Right renal cortex interstitium (tissue), 3 donors: Measurements from ENCODE around the gene AGPAT3. TPM values are rescaled to one million over a fixed set of nuclear protein-coding genes. Genes with fewer than 3 reads are reported as not detected.

Experiments used
- DNase-seq, 3 donors: peaks; one replicate each; pipeline ENCODE4 v3.0.0-alpha.2; 2013; ENCODE audit warnings: low read depth in 3 of 3, low spot score in 2 of 3
- polyA plus RNA-seq, 3 donors: library from polyadenylated mRNA; unstranded; fragments of 120-200 nt; gene quantifications; one replicate each; pipeline ENCODE4 v1.2.1, GENCODE V29; 2013; ENCODE audit not compliant: insufficient read length in 3 of 3

Gene AGPAT3
- polyA plus RNA-seq, 3 donors = 45.5 to 61.4 (median 52.8) TPM

- no peak for DNase-seq
Observed at GRCh38 chr21:43921571-43921978, 56.6 kb downstream of the AGPAT3 start.

DNA sequence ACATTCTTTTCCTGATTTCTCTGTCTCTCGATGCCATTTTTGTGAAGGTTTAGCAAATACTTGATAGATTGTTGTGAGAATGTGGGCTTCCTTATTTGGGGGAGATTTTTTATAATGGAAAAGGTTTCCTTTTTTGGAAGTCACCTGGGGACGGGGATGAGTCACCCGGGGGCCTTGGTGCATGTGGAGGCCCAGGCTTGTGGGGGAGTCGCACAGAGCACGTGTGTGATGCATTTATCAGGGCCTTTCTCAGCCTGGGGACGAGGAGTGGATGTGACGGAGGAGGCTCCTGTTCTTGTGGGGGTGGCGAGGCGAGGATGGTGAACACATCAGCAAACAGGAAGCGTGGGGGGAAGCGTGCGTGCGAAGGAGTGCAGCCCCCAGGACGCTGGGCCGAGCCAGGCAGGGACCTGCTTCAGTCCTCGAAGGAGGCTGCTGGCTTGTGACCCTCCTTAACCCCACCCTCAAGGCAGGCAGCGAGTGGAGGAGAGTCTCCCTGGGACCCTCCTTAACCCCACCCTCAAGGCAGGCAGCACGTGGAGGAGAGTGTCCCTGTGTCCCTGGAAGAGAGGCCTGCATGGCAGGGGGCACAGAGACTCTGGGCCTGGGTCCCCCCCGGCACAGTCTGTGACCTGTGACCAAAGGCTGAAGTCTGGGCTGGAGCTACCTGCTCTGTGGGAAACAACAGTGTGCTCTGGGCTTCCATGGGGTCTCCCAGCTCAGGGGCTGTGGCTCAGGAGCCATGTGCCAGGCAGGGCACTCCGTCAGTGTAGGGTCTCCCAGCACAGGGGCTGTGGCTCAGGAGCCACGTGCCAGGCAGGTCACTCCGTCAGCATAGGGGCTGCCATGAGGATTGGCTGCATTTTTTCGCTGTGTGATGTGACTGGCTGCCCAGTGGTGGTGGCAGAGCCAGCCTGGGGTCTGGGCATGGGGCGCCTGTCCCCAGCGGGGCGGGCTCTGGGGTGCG is 57.2 kb downstream of the AGPAT3 start:
- no peak for DNase-seq

GRCh38 chr21:43922949-43923348 is 57.9 kb downstream of the AGPAT3 start:
- no peak for DNase-seq

- DNase-seq = no peak
Observed at GRCh38 chr21:43923391-43923790, 58.4 kb downstream of the AGPAT3 start.

DNA sequence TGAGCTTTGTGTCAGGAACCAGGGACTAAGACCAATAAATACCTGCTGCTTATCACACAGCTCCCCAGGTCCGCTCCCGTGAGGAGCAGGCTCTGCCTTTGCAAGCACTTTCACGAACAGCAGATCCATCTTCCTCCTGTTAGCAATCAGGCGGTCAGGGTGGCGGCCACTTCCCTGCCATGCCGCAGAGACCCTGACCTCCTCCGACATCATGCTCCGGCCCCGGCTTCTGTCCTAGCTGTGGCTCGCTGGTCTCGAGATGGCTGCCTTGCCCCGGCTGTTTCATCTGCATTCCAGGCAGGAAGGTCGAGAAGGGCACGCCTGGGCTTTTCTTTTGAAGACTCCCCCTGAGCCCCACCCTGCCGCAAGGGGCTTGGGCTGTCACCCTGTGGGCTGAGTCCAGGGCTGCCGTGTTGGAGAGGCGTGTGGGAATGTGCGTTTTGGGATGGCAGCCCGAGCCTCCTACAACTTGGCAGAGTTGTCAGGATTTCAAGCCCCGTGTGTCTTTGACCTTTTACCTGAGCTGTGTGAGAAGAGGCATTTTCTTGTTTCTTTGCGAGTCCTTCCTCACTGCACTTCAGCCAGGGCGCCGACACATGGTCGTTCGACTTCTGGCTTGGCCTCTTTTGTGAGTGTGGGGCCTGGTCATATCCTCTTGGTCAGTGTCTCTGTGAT is 59.5 kb downstream of the AGPAT3 start:
- no peak for DNase-seq

DNA sequence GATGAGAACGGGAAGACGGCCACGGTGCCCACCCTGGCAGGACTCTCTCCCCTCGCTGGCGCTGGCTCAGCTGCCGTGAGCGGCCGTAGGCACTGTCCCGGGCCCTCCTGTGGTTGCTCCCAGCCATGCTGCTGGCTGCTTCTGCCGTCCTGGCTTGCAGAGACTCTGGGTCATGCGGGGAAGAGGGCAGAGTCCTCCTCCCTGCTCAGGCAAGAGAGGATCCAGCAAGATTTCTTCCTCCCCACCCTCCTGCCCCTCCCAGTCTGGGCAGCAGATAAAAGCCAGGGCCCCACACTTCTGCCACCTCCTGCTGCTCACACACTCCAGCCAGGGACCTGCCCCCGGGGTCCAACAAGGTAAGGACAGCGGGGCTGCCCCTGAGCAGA is 60.1 kb downstream of the AGPAT3 start:
- no peak for DNase-seq

DNA sequence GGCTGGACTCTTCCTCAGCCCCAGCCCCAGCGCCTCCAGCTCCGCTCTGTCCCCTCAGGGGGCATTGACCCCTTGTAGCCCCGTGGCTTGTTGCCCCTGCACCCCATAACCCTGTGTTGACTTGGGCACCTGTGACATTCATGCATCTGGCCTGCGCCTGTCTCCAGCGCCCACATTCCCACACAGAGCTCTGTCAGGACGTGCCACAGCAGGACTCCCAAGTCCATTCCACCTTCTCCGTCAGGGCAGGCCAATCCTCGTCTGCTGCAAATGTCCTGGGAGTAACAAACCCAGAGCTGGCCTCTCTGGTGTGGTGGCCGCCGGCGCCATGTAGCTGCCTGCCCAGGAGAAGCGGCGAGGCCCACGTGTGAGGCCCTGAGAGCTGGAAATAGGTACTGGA is 60.6 kb downstream of the AGPAT3 start:
- no peak for DNase-seq

- no peak for DNase-seq
Observed at GRCh38 chr21:43926196-43926595, 61.2 kb downstream of the AGPAT3 start.

GRCh38 chr21:43927591-43928221 is 62.7 kb downstream of the AGPAT3 start:
- no peak for DNase-seq

DNA sequence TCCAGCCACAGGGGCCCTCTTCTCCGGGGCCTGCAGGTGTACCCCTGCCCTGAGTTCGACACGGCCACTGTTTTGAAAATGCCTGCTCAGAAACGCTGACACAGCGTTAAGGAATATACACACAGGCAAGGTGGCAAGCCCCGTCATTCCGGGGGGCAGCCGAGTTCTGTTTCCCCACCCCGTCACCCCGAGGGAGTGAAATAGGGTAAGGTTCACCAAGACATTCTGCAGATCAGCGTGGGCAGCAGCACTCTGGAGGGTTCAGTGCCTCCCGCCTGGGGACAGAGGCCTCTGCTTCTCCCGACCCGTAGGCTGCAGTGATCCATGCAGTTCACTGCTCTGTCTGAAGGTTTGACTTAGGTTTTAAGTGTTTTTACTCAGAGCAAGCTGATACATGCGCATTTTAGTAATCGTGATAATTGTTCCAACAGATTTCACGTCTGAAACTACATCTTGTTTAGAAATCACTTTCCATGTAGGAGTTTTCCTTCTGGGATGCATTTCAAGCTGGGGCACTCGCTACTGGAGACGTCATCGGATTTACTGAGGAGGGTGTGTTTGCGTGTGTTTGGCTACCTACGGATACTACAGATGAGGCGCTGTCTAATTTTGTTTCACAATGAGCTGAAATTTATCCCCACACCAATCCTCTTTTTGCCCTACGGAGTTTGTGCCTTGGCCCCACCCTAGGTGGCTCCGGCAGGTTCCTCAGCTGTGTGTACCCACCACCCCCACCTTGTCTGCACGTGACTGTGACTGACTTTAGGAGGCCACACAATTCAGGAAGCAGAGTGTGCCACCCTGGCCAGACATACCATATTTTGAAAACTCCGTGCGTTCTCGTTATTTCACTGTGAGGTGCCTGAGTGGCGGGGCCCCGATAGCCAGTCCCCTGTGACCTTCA is 63.5 kb downstream of the AGPAT3 start:
- no peak for DNase-seq

- no peak for DNase-seq
Observed at GRCh38 chr21:43929217-43929971, 64.4 kb downstream of the AGPAT3 start.

- no peak for DNase-seq
Observed at GRCh38 chr21:43930074-43930847, 65.2 kb downstream of the AGPAT3 start.

DNA sequence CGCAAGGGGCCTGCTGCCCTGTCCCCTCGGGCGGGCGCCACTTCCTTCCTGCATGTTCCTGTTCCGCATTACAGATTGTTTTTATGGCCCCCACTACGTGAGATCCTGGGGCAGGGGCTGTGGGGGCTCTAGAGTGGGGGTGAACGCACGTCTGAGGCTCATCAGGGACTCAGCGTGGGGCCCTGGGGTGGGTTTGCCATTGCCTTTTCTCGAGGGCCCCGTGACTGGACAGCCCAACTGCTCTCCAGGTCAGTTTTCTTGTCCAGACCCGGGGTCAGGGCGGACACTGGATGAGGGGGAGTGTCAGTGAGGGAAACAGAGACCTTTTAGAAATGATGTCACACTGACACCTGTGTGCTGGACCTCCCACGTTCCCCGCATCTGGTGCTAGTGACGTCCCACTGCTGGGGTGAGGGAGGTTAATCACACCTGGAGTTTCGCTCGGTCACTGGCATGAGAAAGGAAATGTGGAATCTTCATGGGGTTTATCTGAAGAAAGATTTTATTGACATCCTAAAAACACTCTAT is 65.9 kb downstream of the AGPAT3 start:
- no peak for DNase-seq

DNA sequence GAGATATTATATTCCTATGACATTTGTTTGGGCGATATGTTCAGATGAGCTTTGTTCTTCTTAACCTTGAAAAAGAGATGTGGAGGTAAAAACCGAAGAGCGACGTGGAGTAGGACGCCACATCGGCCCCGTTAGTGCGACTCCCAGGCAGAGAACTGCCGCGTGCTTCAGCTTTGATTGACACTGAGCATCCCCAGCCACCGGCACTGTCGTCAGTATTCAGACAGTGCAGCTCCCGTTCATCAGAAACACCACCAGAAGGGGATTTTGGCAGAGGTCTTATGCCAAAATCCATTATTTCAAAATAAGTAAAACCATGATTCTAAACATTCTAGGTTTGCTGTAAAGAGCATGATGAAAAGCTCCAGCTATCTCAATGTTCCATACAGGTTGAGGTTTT is 66.5 kb downstream of the AGPAT3 start:
- DNase-seq = no peak

GRCh38 chr21:43932005-43932404 is 67.0 kb downstream of the AGPAT3 start:
- no peak for DNase-seq

DNA sequence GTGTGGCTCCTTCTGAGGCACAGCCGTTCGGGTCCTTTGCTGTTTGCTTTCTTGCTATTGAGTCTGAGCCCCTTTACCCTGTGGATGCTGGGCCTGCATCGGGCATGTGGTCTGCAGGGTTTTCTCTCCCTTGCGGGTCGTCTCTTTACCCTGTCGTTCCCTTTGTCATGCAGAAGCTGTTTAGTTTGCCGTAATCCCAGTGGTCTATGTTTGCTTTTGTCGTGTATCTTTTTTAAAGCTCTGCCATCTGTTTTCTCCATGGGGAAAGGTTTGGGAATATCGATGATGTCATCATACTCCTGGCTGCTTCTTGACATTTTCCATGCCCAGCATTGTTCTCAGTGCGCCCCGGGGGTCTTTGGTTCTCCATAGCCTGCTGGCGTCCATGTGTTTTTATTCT is 68.2 kb downstream of the AGPAT3 start:
- no peak for DNase-seq

DNA sequence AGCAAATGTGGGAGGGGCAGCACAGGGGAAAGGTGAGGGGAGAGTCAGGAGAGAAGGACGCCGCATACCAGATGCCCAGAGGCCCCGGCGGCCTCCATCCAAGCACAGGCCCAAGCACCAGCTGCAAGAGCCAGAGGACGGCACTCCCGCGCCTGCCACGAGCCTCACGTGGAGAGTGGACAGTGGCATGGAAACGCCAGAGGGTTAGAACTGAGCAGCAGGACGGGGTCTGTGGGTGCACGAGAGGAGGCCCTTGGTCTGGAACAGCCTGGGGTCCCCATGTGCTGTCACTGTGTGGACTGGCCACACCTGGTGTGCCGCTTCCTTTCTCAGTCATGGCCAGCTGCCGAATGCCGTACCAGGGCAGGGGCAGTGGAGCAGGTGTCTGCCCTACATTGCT is 68.7 kb downstream of the AGPAT3 start:
- no peak for DNase-seq

DNA sequence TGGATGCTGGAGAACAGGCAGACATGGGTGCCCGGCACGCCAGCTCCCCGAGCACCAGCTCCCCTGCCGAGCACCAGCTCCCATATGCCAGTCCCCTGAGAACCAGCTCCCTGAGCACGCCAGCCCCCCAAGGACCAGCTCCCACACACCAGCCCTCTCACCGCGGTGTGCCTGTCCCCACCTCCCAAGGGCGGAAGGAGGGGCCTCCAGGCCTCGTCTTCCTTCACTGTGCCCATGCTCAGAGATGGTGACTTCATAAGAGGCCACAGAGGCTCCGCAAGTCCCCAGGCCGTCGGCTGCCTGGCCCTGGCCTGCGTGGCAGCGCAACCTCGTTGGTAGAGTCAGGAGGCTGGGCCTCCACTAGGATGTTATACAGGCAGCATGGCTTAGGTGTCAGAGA is 69.1 kb downstream of the AGPAT3 start:
- DNase-seq = no peak
